IPS-18c (cell line): ENCODE data around the gene MAP3K1.
"Not testable (repeated sequence)": the region's sequence is repeated elsewhere in the genome, so short reads cannot be mapped to it uniquely, and the experiment has no call there.

Experiments used
- H3K4me3 ChIP-seq: 2 replicates; pipeline ENCODE4 v1.7.0; 2013; ENCODE audit warnings: low read depth, mild to moderate bottlenecking, low read length, moderate library complexity; ENCODE audit not compliant: insufficient read depth
- H3K9me3 ChIP-seq: one replicate; pipeline ENCODE4 v1.6.1; 2013; ENCODE audit warnings: mild to moderate bottlenecking, low read length, moderate library complexity; ENCODE audit not compliant: control insufficient read depth, insufficient read depth

MAP3K1 gene

GRCh38 chr5:56814963-56815657 is at the start of gene MAP3K1:
TSS of gene MAP3K1 (plus strand) at chr5:56815549. CDS start at chr5:56815574, 25 bp downstream.
- peak within 1 kb of the TSS; percentile 73 for H3K4me3 ChIP-seq
- H3K9me3 ChIP-seq, result no peaks in the 10 kb centered on the region

GRCh38 chr5:56766926-56767325 is 48.4 kb upstream of the MAP3K1 start:
- H3K9me3 ChIP-seq, result no peaks in the 10 kb centered on the region
- no peak overlapping the region for H3K4me3 ChIP-seq

- no peaks in the 10 kb centered on the region for H3K9me3 ChIP-seq
- no peak overlapping the region for H3K4me3 ChIP-seq
Measured at GRCh38 chr5:56769875-56770604, 45.3 kb upstream of the MAP3K1 start.

GRCh38 chr5:56772767-56773166 is 42.6 kb upstream of the MAP3K1 start:
- Histone ChIP-seq H3K9me3 (no peaks in the 10 kb centered on the region), H3K4me3 (no peak overlapping the region)

- Histone ChIP-seq H3K9me3 (no peaks in the 10 kb centered on the region), H3K4me3 (no peak overlapping the region)
Measured at GRCh38 chr5:56774957-56775356, 40.4 kb upstream of the MAP3K1 start.

- not testable (repeated sequence) for H3K4me3 ChIP-seq, H3K9me3 ChIP-seq
Measured at GRCh38 chr5:56776212-56776846, 39.0 kb upstream of the MAP3K1 start.

- Histone ChIP-seq H3K9me3 (peaks cover 6% of the 10 kb centered on the region), H3K4me3 (no peak overlapping the region)
Measured at GRCh38 chr5:56783261-56783660, 32.1 kb upstream of the MAP3K1 start.

- H3K4me3 ChIP-seq, result no peak overlapping the region
Measured at GRCh38 chr5:56786346-56786745, 29.0 kb upstream of the MAP3K1 start.

GRCh38 chr5:56791396-56791795 is 24.0 kb upstream of the MAP3K1 start:
- H3K4me3 ChIP-seq, result no peak overlapping the region
- no peaks in the 10 kb centered on the region for H3K9me3 ChIP-seq

More at GRCh38 chr5:56786346-56786745, 29.0 kb upstream of the MAP3K1 start:
- H3K9me3 ChIP-seq, result peaks cover 6% of the 10 kb centered on the region

- Histone ChIP-seq H3K9me3 (no peaks in the 10 kb centered on the region), H3K4me3 (no peak overlapping the region)
Measured at GRCh38 chr5:56798521-56798920, 16.8 kb upstream of the MAP3K1 start.

- no peaks in the 10 kb centered on the region for H3K9me3 ChIP-seq
- H3K4me3 ChIP-seq, result no peak overlapping the region
Measured at GRCh38 chr5:56800186-56800585, 15.2 kb upstream of the MAP3K1 start.

GRCh38 chr5:56801256-56801655 is 14.1 kb upstream of the MAP3K1 start:
- H3K9me3 ChIP-seq, result no peaks in the 10 kb centered on the region

GRCh38 chr5:56802205-56802604 is 13.1 kb upstream of the MAP3K1 start:
- Histone ChIP-seq H3K4me3 (no peak overlapping the region), H3K9me3 (no peaks in the 10 kb centered on the region)

More at GRCh38 chr5:56801256-56801655, 14.1 kb upstream of the MAP3K1 start:
- H3K4me3 ChIP-seq, result no peak overlapping the region

GRCh38 chr5:56803025-56803424 is 12.3 kb upstream of the MAP3K1 start:
- Histone ChIP-seq H3K9me3 (no peaks in the 10 kb centered on the region), H3K4me3 (no peak overlapping the region)

GRCh38 chr5:56803894-56804293 is 11.5 kb upstream of the MAP3K1 start:
- H3K9me3 ChIP-seq, result no peaks in the 10 kb centered on the region
- no peak overlapping the region for H3K4me3 ChIP-seq

GRCh38 chr5:56807679-56808078 is 7.7 kb upstream of the MAP3K1 start:
- Histone ChIP-seq H3K9me3 (no peaks in the 10 kb centered on the region), H3K4me3 (no peak overlapping the region)

GRCh38 chr5:56808211-56808610 is 7.1 kb upstream of the MAP3K1 start:
- Histone ChIP-seq H3K4me3 (no peak overlapping the region), H3K9me3 (no peaks in the 10 kb centered on the region)

- Histone ChIP-seq H3K4me3 (no peak overlapping the region), H3K9me3 (no peaks in the 10 kb centered on the region)
Measured at GRCh38 chr5:56810826-56811225, 4.5 kb upstream of the MAP3K1 start.
